ENCODE measurements around the gene TCL1A. TPM values are rescaled to one million over a fixed set of nuclear protein-coding genes. Genes with fewer than 3 reads are reported as not detected.
A peak's percentile ranks its signal among the peaks of the same experiment; 100 is the strongest.

Gene TCL1A
- total RNA-seq, 1 experiment from 2014 or later: not detected

DNA sequence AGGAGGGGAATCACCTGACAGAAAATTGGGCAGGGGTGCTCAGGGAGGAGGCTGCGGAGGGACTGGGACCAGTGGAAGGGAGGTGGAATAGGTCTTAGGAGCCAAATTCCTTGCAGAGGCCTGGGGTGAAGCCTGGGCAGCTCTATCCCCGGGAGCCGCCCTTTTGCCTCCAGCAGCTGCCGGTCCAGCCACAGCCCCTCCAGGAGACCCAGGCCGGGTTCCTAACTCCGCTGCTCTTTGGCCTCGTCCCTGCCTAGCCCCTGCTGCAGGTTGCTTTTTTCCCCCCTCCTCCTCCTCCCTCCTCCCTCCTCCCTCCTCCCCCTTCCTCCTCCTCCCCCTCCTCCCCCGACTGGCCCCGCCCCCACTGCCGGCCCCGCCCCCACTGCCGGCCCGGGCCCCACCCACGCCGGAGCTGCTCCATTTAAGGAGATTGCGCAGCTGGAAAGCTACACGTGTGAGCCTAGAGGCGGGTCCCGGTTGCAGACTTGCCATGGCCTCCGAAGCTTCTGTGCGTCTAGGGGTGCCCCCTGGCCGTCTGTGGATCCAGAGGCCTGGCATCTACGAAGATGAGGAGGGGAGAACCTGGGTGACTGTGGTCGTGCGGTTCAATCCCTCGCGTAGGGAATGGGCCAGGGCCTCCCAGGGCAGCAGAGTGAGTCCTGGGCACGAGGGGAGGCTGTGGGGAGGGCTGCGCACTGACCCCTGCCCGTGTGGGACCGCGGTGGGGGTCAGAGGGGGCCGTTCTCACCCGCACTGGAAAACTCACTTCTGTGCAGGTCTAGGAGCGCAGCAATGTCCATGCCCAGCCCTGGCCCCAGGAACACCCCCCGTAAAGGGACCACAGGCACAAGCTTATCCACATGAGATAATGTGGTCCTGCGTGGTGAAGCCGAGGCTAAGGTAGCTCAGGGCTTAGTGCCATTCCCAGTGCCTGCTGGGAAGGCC lies 27.7 kb downstream of the TCL1A start, which contains the start of gene TCL1B:
Gene TCL1B, plus strand, starts transcription at position 449 of the 945 bp plus-strand sequence. Its CDS starts 42 bp downstream, at position 491.
- no peak within 1 kb of the TSS for H3K4ac ChIP-seq (ENCODE audit: low read depth, low read length)
- no peak within 1 kb of the TSS for H2AFZ ChIP-seq (ENCODE audit: low read length)
- H2AK5ac ChIP-seq (ENCODE audit: insufficient read length, low read length): no peak within 1 kb of the TSS
- Mint-ChIP-seq H3K27ac (peak within 1 kb of the TSS in 1 of 3 experiments; percentile 23; a peak in 2 of 7 replicates), H3K4me1 (peaks cover 21 to 29% of the 10 kb centered on the region in 2 experiments), H3K36me3 (ENCODE audit: insufficient read depth in 1 of 3, low read depth in 3 of 3) (no peaks in the 10 kb centered on the region), H3K9me3 (no peaks in the 10 kb centered on the region; a peak in 1 of 5 replicates), H3K4me3 (peak within 1 kb of the TSS in 1 of 2 experiments; percentile 2; a peak in 2 of 5 replicates), H3K27me3 (ENCODE audit: low read depth) (peaks cover 50% of the 10 kb centered on the region)
- no peak within 1 kb of the TSS for H2BK120ac ChIP-seq (ENCODE audit: low read depth, low read length, poor library complexity, severe bottlenecking)
- H3K23me2 ChIP-seq (ENCODE audit: insufficient read length, low read depth, low read length, poor library complexity, severe bottlenecking): no peaks in the 10 kb centered on the region
- no peak within 1 kb of the TSS for H3T11ph ChIP-seq (ENCODE audit: low read length)
- H4K20me1 ChIP-seq (ENCODE audit: control insufficient read depth, insufficient read depth, insufficient read length): no peaks in the 10 kb centered on the region
- peak; percentile 68 for DNase-seq
- peak within 1 kb of the TSS; percentile 58; the same call in 1 of the 2 replicates for H3K14ac ChIP-seq (ENCODE audit: insufficient read depth, low read length)
- H3K27me3 ChIP-seq (ENCODE audit: insufficient read depth, low read length): no peaks in the 10 kb centered on the region
- H3K79me1 ChIP-seq (ENCODE audit: insufficient read depth, low read depth, low read length, poor library complexity, severe bottlenecking): no peaks in the 10 kb centered on the region
- H4K8ac ChIP-seq (replicated peaks; ENCODE audit: insufficient read length, low read depth, low read length): no peak within 1 kb of the TSS
- no peak within 1 kb of the TSS for H4K91ac ChIP-seq (ENCODE audit: insufficient read length, low read depth, low read length)
- H2BK15ac ChIP-seq (ENCODE audit: low read depth, low read length): no peak within 1 kb of the TSS
- no peak within 1 kb of the TSS for H2BK5ac ChIP-seq (ENCODE audit: insufficient read length, low read length)
- TF ChIP-seq, protein P1, sequence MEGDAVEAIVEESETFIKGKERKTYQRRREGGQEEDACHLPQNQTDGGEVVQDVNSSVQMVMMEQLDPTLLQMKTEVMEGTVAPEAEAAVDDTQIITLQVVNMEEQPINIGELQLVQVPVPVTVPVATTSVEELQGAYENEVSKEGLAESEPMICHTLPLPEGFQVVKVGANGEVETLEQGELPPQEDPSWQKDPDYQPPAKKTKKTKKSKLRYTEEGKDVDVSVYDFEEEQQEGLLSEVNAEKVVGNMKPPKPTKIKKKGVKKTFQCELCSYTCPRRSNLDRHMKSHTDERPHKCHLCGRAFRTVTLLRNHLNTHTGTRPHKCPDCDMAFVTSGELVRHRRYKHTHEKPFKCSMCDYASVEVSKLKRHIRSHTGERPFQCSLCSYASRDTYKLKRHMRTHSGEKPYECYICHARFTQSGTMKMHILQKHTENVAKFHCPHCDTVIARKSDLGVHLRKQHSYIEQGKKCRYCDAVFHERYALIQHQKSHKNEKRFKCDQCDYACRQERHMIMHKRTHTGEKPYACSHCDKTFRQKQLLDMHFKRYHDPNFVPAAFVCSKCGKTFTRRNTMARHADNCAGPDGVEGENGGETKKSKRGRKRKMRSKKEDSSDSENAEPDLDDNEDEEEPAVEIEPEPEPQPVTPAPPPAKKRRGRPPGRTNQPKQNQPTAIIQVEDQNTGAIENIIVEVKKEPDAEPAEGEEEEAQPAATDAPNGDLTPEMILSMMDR (conservative IDR thresholded peaks at IDR 0.05): no peak
- WGBS (ENCODE audit: extremely low coverage, insufficient read length, low lambda C conversion rate): no CpG with 5 or more reads among the region's 38 CpGs
- H2BK12ac ChIP-seq (ENCODE audit: insufficient read length, low read depth, low read length): no peak within 1 kb of the TSS
- H3K56ac ChIP-seq (ENCODE audit: insufficient read length, low read depth, low read length): no peak within 1 kb of the TSS
- H2BK20ac ChIP-seq (ENCODE audit: low read depth, low read length, poor library complexity, severe bottlenecking): no peak within 1 kb of the TSS
- H4K5ac ChIP-seq (ENCODE audit: insufficient read length, low read depth, low read length): no peak within 1 kb of the TSS
- H3K27ac ChIP-seq (ENCODE audit: insufficient read length, low read depth, low read length): no peak within 1 kb of the TSS
- H3K4me2 ChIP-seq (ENCODE audit: insufficient read depth, insufficient read length, low read length): peak within 1 kb of the TSS; percentile 5
- no peak within 1 kb of the TSS for H3K23ac ChIP-seq (ENCODE audit: insufficient read length, low read depth, low read length)
- no peaks in the 10 kb centered on the region; the same call in 1 of the 2 replicates for H3K4me1 ChIP-seq (ENCODE audit: insufficient read depth, low read length)
- H3K9me3 ChIP-seq (ENCODE audit: control insufficient read depth, low read depth, low read length): no peaks in the 10 kb centered on the region
- H3K18ac ChIP-seq (ENCODE audit: insufficient read length, low read depth, low read length): peak within 1 kb of the TSS; percentile 2
- no peak within 1 kb of the TSS for H3K9ac ChIP-seq (ENCODE audit: extremely low read depth, insufficient read length, low read length)
- no peaks in the 10 kb centered on the region for H3K79me2 ChIP-seq (ENCODE audit: insufficient read depth, low read length)

All from H9 (cell line).